ENCODE data around the gene CCL26.
"Not testable (repeated sequence)": the region's sequence is repeated elsewhere in the genome, so short reads cannot be mapped to it uniquely, and the experiment has no call there.

The CCL26 gene

DNA sequence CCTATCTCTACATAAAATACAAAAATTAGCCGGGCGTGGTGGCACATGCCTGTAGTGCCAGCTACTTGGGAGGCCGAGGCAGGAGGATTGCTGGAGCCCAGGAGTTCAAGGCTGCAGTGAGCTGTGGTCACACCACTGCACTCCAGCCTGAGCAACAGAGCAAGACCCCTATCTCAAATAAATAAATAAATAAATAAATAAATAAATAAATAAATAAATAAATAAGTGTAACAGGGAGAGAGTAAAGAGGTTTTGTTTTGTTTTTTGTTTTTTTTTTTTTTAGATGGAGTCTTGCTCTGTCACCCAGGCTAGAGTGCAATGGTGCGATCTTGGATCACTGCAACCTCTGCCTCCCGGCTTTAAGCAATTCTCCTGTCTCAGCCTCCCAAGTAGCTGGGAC is 20.6 kb upstream of the CCL26 start:
- DNase-seq (ENCODE audit: low read depth): not testable (repeated sequence)

DNA sequence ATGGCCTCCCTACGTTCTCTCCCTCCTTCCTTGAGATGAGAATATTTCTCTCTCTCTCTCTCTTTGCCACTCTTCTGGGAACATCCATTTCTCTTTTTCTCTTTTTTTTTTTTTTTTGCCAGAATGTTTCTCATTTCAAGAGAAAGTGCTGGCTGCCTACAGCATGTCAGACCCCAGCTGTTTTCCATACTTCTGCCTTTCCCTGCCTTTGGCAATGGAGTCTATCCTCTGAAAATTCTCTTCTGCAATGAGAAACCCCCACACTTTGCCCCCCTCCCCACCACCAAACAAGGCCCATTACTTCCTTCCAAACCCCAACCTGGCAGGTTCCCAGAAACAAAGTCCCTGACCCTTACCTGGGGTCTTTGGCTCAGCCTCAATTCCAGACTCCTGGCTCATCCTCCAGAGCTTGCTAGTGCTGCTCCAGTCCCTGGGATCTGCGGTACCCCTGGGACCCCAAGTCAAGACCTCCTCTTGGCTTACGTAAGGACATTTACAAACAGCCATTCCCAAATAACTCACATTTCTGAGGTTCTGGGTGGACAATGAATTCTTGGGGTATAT is 17.4 kb upstream of the CCL26 start:
- DNase-seq (ENCODE audit: low read depth): no peak

DNA sequence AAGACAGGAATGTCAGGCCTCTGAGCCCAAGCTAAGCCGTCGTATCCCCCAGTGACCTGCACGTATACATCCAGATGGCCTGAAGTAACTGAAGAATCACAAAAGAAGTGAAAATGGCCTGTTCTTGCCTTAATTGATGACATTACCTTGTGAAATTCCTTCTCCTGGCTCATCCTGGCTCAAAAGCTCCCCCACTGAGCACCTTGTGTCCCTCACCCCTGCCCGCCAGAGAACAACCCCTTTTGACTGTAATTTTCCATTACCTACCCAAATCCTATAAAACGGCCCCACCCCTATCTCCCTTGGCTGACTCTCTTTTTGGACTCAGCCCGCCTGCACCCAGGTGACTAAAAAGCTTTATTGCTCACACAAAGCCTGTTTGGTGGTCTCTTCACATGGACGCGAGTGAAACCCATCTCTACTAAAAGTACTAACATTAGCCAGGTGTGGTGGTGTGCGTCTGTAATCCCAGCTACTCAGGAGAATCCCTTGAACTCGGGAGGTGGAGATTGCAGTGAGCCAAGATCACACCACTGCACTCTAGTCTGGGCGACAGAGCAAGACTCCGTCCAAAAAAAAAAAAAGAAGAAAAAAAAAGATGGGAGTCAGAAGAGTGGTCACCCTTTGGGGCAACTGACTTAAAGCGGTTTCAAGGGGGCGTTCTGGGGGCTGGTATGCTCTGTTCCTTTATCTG is 16.3 kb upstream of the CCL26 start:
- not testable (repeated sequence) for DNase-seq (ENCODE audit: low read depth)

DNA sequence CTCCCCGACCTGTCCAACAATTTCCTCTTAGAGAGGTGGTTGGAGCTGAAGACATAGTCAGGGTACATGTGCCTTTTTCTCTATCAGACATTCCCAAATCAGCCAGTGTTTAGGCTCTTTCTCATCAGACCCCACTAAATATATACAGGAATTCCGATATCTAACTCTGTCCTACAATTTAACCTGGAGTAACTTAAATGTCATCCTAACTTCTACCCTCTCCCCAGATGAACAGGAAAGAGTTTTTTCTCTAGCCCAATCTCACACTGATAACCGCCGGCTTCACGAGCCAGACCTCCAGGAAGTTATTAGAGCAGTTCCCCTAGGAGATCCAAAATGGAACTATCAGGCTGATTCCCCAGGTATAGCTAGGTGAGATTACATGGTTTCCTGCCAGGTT is 11.0 kb upstream of the CCL26 start:
- DNase-seq (ENCODE audit: low read depth): not testable (repeated sequence)

DNA sequence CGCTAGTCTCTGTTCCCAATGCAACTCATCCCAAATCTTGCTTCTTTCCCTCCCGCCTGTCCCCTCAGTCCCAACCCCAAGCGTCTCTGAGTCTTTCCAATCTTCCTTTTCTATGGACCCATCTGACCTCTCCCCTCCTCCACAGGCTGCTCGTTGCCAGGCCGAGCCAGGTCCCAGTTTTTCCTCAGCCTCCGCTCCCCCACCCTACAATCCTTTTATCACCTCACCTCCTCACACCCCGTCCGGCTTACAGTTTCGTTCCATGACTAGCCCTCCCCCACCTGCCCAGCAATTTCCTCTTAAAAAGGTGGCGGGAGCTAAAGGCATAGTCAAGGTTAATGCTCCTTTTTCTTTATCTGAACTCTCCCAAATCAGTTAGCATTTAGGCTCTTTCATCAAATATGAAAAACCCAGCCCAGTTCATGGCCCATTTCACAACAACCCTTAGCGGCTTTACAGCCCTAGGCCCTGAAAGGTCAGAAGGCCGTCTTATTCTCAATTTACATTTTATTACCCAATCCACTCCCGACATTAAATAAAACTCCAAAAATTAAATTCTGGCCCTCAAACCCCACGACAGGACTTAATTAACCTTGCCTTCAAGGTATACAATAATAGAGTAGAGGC is 8.7 kb upstream of the CCL26 start:
- not testable (repeated sequence) for DNase-seq (ENCODE audit: low read depth)

DNA sequence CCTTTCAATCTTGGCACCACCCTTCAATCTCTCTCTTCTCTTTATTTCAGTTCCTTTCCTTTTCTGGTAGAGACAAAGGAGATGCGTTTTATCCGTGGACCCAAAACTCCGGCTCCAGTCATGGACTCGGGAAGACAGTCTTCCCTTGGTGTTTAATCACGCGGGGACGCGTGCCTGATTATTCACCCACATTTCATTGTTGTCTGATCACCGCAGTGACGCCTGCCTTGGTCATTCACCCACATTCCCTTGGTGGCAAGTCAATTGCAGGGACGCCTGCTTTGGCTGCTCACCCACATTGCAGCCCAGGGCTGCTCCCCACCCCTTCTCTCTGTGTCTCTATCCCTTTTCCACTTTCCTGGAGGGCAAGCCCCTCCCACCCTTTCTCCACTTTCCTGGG is 7.5 kb upstream of the CCL26 start:
- DNase-seq (ENCODE audit: low read depth): not testable (repeated sequence)

DNA sequence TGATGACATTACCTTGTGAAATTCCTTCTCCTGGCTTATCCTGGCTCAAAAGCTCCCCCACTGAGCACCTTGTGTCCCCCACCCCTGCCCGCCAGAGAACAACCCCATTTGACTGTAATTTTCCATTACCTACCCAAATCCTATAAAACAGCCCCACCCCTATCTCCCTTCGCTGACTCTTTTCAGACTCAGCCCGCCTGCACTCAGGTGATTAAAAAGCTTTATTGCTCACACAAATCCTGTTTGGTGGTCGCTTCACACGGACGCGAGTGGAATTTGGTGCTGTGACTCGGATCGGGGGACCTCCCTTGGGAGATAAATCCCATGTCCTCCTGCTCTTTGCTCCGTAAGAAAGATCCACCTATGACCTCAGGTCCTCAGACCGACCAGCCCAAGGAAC is 7.0 kb upstream of the CCL26 start:
- DNase-seq (ENCODE audit: low read depth): not testable (repeated sequence)

DNA sequence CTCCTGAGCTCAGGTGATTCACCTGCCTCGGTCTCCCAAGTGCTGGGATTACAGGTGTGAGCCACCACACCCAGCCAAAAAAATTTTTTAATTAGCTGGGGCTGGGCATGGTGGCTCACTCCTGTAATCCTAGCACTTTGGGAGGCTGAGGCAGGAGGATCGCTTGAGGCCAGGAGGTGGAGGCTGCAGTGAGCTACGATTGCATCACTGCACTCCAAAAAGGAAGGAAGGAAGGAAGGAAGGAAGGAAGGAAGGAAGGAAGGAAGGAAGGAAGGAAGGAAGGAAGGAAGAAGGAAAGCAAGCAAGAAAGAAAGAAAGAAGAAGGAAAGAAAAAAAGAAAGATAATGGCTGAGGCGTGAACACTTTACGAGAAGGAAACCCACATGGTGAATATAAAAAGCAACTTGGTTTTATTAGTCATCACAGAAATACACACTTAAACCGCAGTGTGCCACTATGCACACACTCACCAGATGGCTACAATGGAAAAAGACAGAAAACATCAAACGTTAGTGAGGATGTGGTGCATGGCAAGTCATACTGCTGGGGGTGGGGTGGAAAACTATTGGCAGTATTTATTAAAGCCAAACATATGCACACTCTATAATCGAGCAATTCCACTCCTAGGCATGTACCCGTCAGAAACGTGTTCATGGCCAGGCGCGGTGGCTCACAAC is 4.4 kb upstream of the CCL26 start:
- peak; percentile 87 for DNase-seq (ENCODE audit: low read depth)

DNA sequence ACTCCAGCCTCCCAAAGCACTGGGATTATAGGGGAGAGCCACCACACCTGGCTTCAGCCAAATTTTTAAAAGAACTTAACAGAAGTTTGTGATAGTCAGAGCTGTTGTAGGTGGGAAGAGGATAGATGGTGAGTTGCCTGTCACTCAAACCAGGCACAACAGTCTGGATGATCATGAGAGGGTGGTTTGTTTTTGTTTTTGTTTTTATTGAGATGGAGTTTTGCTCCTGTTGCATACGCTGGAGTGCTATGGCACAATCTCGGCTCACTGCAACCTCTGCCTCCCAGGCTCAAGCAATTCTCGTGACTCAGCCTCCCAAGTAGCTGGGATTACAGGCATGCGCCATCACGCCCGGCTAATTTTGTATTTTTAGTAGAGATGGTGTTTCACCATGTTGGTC is 1.9 kb upstream of the CCL26 start:
- not testable (repeated sequence) for DNase-seq (ENCODE audit: low read depth)

DNA sequence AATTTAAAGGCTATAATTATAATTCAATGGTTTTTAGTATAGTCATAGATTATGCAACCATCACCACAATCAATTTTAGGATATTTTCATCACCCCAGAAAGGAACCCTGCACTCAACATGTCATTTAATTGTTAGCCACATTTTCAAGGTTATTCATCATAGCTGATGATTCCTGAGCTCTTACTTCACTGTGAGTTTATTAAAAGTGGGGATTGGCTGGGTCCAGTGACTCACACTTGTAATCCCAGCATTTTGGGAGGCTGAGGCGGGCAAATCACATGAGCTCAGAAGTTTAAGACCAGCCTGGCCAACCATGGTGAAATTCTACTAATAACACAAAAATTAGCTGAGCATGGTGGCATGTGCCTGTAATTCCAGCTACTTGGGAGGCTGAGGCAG is 787 bp downstream of the CCL26 start:
- peak; percentile 85 for DNase-seq (ENCODE audit: low read depth)

DNA sequence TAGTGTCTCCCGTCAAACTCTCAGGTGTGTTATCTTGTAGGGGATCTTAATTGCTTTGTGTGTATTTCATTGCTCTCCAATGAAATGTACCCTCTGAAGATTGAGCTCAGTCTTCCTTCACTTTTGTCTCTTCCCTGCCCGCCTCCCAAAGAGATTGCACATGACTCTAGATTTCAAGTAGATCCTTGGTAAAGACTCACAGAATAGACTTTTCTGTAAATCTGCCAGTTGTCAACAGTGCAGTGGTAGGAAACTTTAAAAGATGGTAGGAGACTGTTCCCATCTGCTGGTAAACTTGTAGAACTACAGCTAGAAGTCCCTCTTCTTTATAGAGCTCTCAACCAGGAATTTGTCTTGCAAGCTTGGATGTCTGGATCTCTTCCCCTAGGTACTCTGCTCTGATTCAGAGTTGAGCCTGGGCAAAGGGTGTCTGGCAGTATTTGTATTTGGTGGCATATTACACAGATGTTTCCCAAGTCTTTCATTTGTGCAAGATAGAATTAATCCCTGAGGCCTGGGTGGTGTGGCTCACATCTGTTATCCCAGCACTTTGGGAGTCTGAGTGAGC is 9.6 kb downstream of the CCL26 start:
- peak; percentile 72 for DNase-seq (ENCODE audit: low read depth)

DNA sequence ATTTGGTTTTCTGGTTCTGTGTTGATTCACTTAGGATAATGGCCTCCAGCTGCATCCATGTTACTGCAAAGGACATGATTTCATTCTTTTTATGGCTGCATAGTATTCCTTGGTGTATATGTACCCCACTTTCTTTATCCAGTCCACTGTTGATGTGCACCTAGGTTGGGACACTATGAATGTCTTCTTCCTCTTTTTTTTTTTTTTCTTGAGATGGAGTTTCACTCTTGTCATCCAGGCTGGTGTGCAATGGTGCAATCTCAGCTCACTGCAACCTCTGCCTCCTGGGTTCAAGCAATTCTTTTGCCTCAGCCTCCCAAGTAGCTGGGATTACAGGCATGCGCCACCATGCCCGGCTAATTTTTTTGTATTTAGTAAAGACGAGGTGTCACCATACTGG is 10.2 kb downstream of the CCL26 start:
- not testable (repeated sequence) for DNase-seq (ENCODE audit: low read depth)

DNA sequence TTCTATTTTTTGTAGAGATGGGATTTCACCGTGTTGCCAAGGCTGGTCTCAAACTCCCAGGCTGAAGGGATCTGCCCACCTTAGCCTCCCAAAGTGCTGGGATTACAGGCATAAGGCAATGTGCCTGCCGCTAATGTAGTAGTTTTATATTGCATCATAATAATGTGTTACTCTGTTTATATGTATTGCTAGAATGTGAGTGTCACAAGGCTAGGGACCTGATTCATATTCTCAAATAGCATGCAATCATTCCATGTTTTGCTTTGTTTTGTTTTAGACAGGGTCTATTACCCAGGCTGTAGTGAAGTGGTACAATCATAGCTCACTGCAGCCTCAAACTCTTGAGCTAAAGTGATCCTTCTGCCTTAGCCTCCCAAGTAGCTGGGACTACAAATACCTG is 13.5 kb downstream of the CCL26 start:
- no peak for DNase-seq (ENCODE audit: low read depth)

DNA sequence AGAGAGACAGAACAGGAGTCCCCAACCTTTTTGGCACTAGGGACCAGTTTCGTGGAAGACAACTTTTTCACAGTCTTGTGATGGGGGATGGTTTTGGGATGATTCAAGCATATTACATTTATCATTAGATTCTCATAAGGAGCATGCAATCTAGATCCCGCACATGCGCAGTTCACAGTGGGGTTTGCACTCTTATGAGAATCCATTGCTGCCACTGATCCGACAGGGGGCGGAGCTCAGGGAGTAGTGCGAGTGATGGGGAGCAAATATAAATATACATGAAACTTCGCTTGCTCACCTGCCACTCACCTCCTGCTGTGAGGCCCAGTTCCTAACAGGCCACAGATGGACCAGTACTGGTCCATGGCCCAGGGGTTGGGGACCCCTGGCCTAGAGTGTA is 14.2 kb downstream of the CCL26 start:
- no peak for DNase-seq (ENCODE audit: low read depth)

DNA sequence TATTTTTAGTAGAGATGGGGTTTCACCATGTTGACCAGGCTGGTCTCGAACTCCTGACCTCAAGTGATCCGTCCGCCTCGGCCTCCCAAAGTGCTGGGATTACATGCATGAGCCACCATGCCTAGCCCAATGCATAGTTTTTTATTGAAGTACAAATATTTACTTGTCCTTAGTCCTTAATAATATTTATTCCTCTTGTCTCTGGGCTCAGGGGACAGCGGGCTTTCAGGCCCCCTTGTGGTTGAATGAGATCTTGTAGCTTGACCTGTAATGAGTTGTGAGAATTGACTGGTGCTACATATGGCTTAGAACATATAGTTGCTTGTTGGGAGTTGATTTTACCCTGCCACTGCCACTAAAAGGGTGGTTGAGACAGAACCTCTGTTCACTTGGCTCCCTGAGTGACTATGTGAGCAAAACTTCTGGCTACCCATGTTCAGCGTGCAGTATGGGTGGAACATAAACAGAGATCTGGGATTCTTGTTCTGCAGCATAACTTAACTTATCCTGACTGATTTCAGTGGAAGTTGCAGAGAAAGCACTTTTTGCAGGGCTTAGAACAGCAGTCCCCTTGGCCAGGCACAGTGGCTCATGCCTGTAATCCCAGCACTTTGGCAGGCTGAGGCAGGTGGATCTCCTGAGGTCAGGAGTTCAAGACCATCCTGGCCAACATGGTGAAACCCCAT is 14.9 kb downstream of the CCL26 start:
- no peak for DNase-seq (ENCODE audit: low read depth)

DNA sequence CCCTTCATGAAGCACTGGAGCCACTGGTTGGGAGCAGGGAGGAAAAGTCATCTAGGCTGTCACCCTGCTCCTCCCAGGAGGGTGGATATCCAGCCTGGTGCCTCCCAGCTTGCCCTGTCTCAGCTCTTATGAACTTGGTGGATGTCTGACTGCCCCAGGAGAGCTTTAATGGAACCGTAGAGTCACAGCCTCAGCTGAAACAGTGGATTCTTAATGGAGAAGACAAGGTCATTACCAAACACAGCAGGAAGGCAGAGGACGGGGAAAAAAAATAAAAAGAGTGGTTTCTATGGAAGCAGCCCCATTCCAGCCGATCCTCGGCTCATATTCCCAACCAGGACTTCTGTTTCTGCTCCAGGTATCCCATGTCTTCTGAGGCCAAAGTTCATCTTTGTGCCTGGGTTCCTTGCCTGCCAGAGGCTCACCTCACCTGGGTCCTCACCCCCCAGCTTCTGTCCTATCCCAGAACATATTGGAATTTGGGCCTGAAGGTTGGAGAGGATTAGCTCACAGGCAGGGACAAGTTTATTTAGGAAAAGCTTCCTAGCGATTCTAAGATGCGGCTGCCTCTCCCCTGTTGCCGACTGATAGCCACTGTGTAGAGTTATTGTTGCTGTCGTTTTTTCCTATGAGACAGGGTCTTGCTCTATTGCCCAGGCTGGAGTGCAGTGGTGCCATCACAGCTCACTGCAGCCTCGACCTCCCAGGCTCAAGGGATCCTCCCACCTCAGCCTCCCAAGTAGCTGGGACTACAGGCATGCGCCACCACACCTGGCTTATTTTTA is 15.6 kb downstream of the CCL26 start:
- no peak for DNase-seq (ENCODE audit: low read depth)

DNA sequence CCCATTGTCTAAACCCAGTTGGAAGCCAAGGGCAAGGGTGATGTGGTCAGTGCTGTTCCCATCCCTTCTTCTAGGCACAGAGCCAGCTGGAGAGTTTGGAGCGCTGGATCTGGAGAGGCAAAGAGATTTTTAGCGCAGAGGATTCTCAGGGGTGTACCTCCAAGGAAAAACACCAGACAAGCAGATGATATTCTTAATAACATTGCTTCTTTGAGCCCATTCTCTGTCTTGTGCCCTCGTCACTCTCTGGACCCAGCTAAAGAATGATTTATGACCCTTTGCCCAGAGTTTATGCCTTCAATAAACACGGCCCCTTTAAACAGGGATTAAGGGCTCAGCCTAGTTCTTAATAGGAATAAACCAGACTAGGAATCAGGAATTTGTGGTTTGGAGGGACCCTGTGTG is 28.6 kb downstream of the CCL26 start:
- peak; percentile 41 for DNase-seq (ENCODE audit: low read depth)

DNA sequence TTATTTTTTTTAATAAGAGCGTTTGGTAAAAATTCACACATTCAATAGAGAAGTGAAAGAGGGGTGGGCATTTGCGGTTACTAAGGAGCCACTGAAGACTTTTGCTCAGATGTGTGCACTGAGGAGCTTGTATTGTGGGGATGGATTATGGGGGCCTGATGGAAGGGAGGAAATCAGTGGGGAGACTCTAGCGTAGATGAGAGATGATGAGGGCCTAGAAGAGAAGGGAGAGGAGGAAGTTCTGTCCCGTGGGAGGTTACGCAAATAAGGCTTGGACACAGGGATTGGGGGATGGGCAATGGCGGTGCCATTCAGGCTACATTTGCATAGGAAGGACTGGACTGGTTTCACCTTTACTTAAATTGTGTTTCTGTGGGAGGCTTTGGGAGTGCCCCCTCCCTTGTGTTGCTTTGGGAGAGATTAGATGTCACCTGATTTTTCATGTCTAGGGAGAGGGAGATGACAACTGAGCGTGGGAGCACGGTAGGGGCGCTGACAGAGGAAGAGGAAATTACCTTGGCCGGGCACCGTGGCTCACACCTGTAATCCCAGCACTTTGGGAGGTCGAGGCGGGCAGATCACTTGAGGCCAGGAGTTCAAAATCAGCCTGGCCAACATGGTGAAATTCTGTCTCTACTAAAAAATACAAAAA is 31.0 kb downstream of the CCL26 start:
- DNase-seq (ENCODE audit: low read depth): no peak

DNA sequence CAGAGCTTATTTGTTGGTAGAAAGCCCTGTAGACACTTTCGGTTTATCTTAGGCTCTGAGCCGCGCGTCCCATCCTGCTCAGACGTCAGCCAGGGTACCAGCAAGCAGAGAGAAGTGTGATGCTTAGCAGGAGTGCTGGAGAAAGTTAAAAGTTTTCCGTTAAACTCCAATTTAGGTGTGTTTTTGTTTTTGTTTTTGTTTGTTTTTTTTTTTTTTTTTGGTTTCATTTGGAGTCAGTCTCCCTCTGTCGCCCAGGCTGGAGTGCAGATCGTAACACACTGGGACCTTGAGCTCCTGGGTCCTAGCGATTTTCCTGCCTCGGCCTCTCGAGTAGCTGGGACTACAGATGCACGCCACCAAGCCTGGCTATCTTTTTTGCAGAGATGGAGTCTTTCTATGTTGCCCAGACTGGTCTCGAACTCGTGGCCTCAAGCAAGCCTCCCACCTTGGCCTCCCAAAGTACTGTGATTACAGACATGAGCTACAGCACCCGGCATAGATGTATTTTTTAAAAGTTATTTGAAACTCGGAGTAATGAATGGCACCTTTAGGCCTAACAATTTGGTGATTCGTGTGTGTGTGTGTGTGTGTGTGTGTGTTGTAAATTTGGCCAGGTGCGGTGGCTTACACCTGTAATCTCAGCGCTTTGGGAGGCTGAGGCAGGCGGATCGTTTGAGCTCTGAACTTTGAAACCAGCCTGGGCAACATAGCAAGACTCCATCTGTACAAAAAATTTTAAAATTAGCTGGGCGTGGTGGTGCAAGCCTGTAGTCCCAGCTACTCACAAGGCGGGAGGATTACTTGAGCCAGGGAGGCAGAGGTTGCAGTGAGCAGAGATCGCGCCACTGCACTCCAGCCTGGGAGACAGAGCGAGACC is 32.0 kb downstream of the CCL26 start:
- no peak for DNase-seq (ENCODE audit: low read depth)
